ENCODE data around the gene RAP1GAP2.

DNA sequence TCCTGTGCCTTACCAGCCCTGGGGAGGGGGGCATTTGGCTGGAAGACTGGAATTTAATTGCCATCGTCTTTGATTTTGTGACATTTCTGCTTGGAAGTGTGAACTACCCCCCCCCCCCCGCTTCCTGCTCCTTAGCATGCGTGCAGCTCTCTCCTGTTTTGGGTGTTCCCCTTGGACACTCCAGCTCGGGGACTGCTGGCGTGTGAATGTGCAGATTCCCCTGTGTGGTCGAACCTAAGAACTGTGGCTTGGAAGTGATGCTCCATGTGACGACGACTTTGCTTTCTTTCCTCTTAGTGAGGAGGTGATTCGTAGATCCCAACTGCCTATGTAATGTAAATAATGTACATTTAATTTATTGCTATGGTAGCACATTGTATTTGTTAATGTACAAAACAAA lies 241.0 kb downstream of the RAP1GAP2 start:
- TF ChIP-seq CTCF (IDR thresholded peaks at IDR 0.05; ENCODE audit: insufficient read depth, low read depth, low read length) = no peak
- TF ChIP-seq EZH2 (IDR thresholded peaks at IDR 0.05; ENCODE audit: insufficient read depth, low read length) = no peak
